Endodermal cell (in vitro differentiated cells): Measurements from ENCODE around the gene ZNF232. TPM values are rescaled to one million over a fixed set of nuclear protein-coding genes. Genes with fewer than 3 reads are reported as not detected.
A peak's percentile ranks its signal among the peaks of the same experiment; 100 is the strongest.
"Not testable (repeated sequence)": the region's sequence is repeated elsewhere in the genome, so short reads cannot be mapped to it uniquely, and the experiment has no call there.

Source experiments
- DNase-seq: peaks from one replicate; pipeline ENCODE4 v3.0.0-alpha.2; 2017
- H3K27ac ChIP-seq: 2 replicates; pipeline ENCODE4 v1.5.1; 2013; ENCODE audit warnings: mild to moderate bottlenecking, low read depth, low read length, moderate library complexity
- H3K27me3 ChIP-seq: 2 replicates; pipeline ENCODE4 v1.6.1; 2013; ENCODE audit warnings: mild to moderate bottlenecking, low read length, moderate library complexity; ENCODE audit not compliant: insufficient read depth, control insufficient read depth, poor library complexity, severe bottlenecking
- H3K36me3 ChIP-seq: 2 replicates; pipeline ENCODE4 v1.7.0; 2013; ENCODE audit warnings: mild to moderate bottlenecking, low read length, moderate library complexity; ENCODE audit not compliant: control insufficient read depth, insufficient read depth
- H3K4me1 ChIP-seq: one replicate; pipeline ENCODE4 v1.7.0; 2013; ENCODE audit warnings: low read length; ENCODE audit not compliant: control insufficient read depth, insufficient read depth
- H3K4me3 ChIP-seq: 2 replicates; pipeline ENCODE4 v1.5.1; 2013; ENCODE audit warnings: mild to moderate bottlenecking, low read length, moderate library complexity
- H3K9ac ChIP-seq: 2 replicates; pipeline ENCODE4 v1.6.1; 2013; ENCODE audit warnings: mild to moderate bottlenecking, low read length, moderate library complexity; ENCODE audit not compliant: poor library complexity, severe bottlenecking; ENCODE audit errors: extremely low read depth
- H3K9me3 ChIP-seq: 2 replicates; pipeline ENCODE4 v1.6.1; 2013; ENCODE audit warnings: mild to moderate bottlenecking, low read length, moderate library complexity; ENCODE audit not compliant: control insufficient read depth
- H3K27ac Mint-ChIP-seq: 2 replicates; pipeline ENCODE4 v1.8.0; 2020; ENCODE audit warnings: mixed read lengths
- H3K27me3 Mint-ChIP-seq: 2 replicates; pipeline ENCODE4 v1.8.0; 2021; ENCODE audit warnings: mild to moderate bottlenecking, mixed read lengths; ENCODE audit not compliant: insufficient read depth
- H3K36me3 Mint-ChIP-seq: 2 replicates; pipeline ENCODE4 v1.8.0; 2020; ENCODE audit warnings: low read depth, mixed read lengths
- H3K4me1 Mint-ChIP-seq: 2 replicates; pipeline ENCODE4 v1.8.0; 2020; ENCODE audit warnings: mixed read lengths
- H3K4me3 Mint-ChIP-seq: 2 replicates; pipeline ENCODE4 v1.8.0; 2020; ENCODE audit warnings: mild to moderate bottlenecking, moderate library complexity, mixed read lengths
- H3K9me3 Mint-ChIP-seq: 2 replicates; pipeline ENCODE4 v1.8.0; 2020; ENCODE audit warnings: mild to moderate bottlenecking, mixed read lengths
- WGBS, 2 experiments: methylation state at CpG; one replicate each; pipeline versions ENCODE4 v1.1.5 to v1.1.7; 2013; ENCODE audit warnings: missing lambda C conversion rate in 2 of 2, mixed read lengths in 1 of 2; ENCODE audit not compliant: insufficient coverage in 1 of 2, insufficient read length in 1 of 2; 5-methylcytosine and 5-hydroxymethylcytosine counted together
- total RNA-seq, 2 donors: library from RNA; stranded (reverse); fragmentation: NEBNext Ultra II Directional in 1 of 2; extraction: Animal tissue kit (Norgen Biotek cat#: 25700) in 1 of 2; gene quantifications; 2 replicates in 1 of 2; 3 replicates in 1 of 2; pipeline ENCODE4 v1.2.1, GENCODE V29; 2021
- TF ChIP-seq, protein P1 (sequence below): fragments of 200-600 bp; sonication (generic); conservative IDR thresholded peaks from 2 replicates; pipeline ENCODE4 v1.5.0; 2021; ENCODE audit warnings: antibody characterized with exemption, mild to moderate bottlenecking

The ZNF232 gene
- total RNA-seq, 2 donors from 2014 or later: 27.2 to 32.1 TPM

DNA sequence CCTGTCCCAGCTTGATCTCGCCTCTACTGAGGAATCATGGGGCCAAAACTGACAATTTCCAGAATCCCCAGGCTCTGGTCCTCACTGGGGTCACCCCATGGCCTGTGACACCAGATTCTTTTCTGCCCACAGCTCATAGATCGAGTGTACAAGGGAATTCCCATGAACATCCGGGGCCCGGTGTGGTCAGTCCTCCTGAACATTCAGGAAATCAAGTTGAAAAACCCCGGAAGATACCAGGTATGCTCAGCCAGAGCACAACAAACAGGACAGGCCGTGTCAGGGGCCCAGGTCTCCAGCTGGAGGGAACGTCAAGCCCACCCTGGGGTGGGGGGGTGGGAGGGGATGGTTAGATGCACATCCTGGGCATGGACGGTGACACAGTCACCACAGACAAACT is 21.6 kb upstream of the ZNF232 start:
- Mint-ChIP-seq H3K9me3 (no peaks in the 10 kb centered on the region), H3K4me3 (no peak overlapping the region), H3K36me3 (no peaks in the 10 kb centered on the region), H3K4me1 (no peaks in the 10 kb centered on the region), H3K27me3 (peaks cover 39% of the 10 kb centered on the region), H3K27ac (no peak overlapping the region)
- Histone ChIP-seq H3K4me3 (no peak overlapping the region), H3K27me3 (no peaks in the 10 kb centered on the region), H3K4me1 (no peaks in the 10 kb centered on the region), H3K36me3 (no peaks in the 10 kb centered on the region), H3K9ac (no peak overlapping the region), H3K9me3 (no peaks in the 10 kb centered on the region), H3K27ac (no peak overlapping the region)
- TF ChIP-seq, protein P1, sequence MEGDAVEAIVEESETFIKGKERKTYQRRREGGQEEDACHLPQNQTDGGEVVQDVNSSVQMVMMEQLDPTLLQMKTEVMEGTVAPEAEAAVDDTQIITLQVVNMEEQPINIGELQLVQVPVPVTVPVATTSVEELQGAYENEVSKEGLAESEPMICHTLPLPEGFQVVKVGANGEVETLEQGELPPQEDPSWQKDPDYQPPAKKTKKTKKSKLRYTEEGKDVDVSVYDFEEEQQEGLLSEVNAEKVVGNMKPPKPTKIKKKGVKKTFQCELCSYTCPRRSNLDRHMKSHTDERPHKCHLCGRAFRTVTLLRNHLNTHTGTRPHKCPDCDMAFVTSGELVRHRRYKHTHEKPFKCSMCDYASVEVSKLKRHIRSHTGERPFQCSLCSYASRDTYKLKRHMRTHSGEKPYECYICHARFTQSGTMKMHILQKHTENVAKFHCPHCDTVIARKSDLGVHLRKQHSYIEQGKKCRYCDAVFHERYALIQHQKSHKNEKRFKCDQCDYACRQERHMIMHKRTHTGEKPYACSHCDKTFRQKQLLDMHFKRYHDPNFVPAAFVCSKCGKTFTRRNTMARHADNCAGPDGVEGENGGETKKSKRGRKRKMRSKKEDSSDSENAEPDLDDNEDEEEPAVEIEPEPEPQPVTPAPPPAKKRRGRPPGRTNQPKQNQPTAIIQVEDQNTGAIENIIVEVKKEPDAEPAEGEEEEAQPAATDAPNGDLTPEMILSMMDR: no peak
- WGBS, 2 experiments: 90 to 100% methylated on average over 2 to 8 of the region's 8 CpGs
- DNase-seq: no peak

DNA sequence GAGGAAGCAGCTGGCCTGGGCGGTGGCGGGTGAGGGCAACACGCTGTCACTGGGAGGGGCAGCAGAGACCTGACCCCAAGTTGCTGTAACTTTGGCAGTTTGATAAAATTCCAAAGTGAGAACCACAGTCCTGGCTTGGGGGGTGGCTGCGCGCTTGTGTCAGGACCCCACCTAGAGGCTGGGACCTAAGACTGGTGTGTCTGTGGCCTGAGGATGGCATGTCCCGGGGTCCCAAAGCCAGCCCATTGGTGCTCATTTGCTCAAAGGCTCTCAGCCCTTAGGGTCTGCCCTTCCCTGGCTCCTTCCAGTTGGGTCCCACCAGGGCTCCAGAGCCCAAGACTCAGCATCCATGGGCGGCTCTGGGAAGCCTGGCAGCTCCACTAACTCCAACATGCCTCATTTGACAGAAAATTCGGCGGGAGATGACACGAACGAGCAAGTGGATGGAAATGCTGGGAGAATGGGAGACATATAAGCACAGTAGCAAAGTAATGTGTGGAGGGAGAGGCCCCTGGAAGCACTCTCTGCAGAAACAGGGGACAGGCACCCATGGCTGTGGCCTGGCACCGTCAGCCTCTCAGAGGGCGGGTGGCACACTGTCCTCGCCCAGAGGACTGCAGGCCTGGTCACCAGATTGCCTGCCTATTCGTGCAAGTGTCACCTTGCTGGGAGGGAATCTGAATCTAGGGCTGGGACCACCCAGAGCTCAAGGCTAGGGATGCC is 21.0 kb upstream of the ZNF232 start:
- H3K9me3 ChIP-seq, H3K4me1 ChIP-seq, H3K27ac ChIP-seq, H3K4me3 ChIP-seq, H3K9me3 Mint-ChIP-seq, H3K36me3 Mint-ChIP-seq, H3K27ac Mint-ChIP-seq, H3K27me3 ChIP-seq, H3K9ac ChIP-seq, H3K4me3 Mint-ChIP-seq, H3K36me3 ChIP-seq, H3K4me1 Mint-ChIP-seq: not testable (repeated sequence)
- WGBS, 2 experiments: 97 to 98% methylated on average over 6 to 15 of the region's 15 CpGs
- peaks cover 40% of the 10 kb centered on the region for H3K27me3 Mint-ChIP-seq
- DNase-seq: peak; percentile 38

DNA sequence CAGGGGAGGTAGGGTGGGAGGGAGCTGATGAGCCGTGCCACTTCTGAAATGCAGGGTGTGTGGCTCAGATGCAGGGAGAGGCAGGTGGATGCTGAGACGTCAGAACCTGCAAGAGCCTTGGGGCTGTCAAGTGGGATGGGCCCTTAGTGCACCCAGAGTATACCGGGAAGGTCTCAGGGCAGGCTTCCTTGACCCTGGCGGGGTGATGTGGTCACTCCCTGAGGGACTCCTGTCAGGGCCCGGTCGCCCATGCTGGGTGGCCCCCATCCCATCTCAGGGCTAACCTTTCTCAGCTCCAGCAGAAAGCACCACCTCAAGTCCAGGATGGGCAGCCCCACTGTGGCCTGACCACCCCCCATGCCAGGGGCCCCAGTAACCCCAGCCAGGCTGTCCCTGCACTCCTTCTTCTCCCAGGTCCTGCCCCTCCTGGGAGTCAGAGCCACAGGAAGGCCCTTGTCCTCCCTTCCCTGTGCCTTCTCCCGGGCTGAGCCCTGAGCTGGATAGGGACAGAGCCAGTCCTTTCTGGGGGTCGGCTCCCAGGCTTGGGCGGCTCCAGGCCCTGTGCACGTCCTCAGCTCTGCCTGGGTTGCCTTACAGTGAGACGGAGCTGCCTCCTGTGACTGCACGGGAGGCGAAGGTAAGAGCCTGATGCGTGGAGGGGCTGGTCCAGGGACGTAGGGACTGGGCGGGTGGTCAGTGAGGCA is 20.3 kb upstream of the ZNF232 start:
- peak; percentile 36 for DNase-seq
- not testable (repeated sequence) for H3K4me3 ChIP-seq, H3K27me3 ChIP-seq, H3K27ac ChIP-seq, H3K4me1 Mint-ChIP-seq, H3K27ac Mint-ChIP-seq, H3K36me3 ChIP-seq, H3K9ac ChIP-seq, H3K4me1 ChIP-seq, H3K9me3 ChIP-seq, H3K36me3 Mint-ChIP-seq, H3K4me3 Mint-ChIP-seq, H3K9me3 Mint-ChIP-seq
- 80 to 87% methylated on average over 4 to 16 of the region's 16 CpGs for WGBS, 2 experiments
- H3K27me3 Mint-ChIP-seq: peaks cover 45% of the 10 kb centered on the region

DNA sequence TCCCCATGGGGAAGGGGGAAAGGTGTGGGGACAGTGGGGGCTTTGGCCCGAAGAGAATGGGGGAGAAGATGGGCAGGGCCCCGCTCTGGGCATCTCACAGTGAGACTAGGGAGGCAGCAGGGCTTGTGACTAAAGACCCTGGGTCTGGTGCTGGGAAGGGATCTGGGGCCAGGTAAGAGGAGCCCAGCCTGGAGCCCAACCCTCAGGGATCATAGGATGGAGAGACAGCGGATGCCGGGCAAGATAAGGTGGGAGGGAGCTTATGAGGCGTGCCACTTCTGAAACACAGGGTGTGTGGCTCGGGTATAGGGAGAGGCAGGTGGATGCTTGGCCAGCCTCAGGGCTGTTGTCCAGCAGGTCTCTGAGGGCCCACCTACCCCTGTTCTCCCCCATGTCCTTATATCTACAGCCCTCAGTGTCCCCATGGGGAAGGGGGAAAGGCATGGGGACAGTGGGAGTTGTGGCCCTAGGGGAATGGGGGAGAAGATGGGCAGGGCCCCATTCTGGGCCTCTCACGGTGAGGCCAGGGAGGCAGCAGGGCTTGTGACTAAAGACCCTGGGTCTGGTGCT is 19.6 kb upstream of the ZNF232 start:
- TF ChIP-seq, protein P1: no peak
- H3K27me3 ChIP-seq: peaks cover 2% of the 10 kb centered on the region
- H3K9me3 ChIP-seq: no peaks in the 10 kb centered on the region
- no peaks in the 10 kb centered on the region for H3K36me3 Mint-ChIP-seq
- WGBS, 2 experiments: 86 to 92% methylated on average over 5 to 7 of the region's 7 CpGs
- H3K27ac ChIP-seq: no peak overlapping the region
- no peak overlapping the region for H3K27ac Mint-ChIP-seq
- no peak overlapping the region for H3K9ac ChIP-seq
- no peak for DNase-seq
- peaks cover 46% of the 10 kb centered on the region for H3K27me3 Mint-ChIP-seq
- H3K9me3 Mint-ChIP-seq: no peaks in the 10 kb centered on the region
- H3K4me3 Mint-ChIP-seq: no peak overlapping the region
- no peaks in the 10 kb centered on the region for H3K36me3 ChIP-seq
- H3K4me1 Mint-ChIP-seq: no peaks in the 10 kb centered on the region
- no peaks in the 10 kb centered on the region for H3K4me1 ChIP-seq
- H3K4me3 ChIP-seq: no peak overlapping the region

DNA sequence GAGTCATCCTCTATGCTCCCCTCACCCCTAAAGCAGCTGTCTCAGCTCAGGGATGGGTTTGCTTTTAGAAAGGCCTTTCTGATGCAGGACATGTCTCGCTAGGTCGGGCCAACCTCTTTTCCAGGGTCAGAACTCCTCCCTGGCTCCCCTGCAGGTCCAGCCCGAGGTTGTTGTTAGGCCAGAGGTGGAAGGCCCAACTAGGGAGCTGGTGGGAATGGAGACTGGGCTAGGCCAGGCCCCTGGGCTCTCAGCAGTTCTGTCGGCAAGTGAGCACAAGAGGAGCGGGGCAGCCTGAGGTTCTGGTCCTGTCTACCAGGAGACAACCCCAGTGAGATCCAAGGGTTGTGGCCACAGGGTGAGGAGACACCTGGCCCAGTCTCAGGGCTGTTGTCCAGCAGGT is 19.0 kb upstream of the ZNF232 start:
- DNase-seq, H3K27ac ChIP-seq, H3K9me3 Mint-ChIP-seq, H3K4me1 ChIP-seq, H3K4me3 ChIP-seq, H3K27ac Mint-ChIP-seq, H3K9ac ChIP-seq, H3K27me3 ChIP-seq, H3K9me3 ChIP-seq, H3K36me3 Mint-ChIP-seq, H3K36me3 ChIP-seq, H3K4me3 Mint-ChIP-seq, H3K4me1 Mint-ChIP-seq: not testable (repeated sequence)
- WGBS, 2 experiments: 89 to 100% methylated on average over 1 to 5 of the region's 5 CpGs
- H3K27me3 Mint-ChIP-seq: peaks cover 51% of the 10 kb centered on the region
